HepG2 (cell line): Measurements from ENCODE around the gene SNX9. TPM values are rescaled to one million over a fixed set of nuclear protein-coding genes. Genes with fewer than 3 reads are reported as not detected.

Source experiments
- AGO2 ChIP-seq: fragments of 200-400 bp; formaldehyde crosslinking; optimal IDR thresholded peaks from 2 replicates; pipeline ENCODE3; 2017; ENCODE audit warnings: mild to moderate bottlenecking, low read depth, low read length, moderate library complexity
- ATRX ChIP-seq: sonication (generic); formaldehyde crosslinking; IDR thresholded peaks from 2 replicates; pipeline ENCODE4 v1.4.0; 2020; ENCODE audit warnings: missing genetic modification reagents, borderline replicate concordance
- BCLAF1 ChIP-seq: fragments of 450-650 bp; IDR thresholded peaks from 2 replicates; pipeline ENCODE4 v1.6.1; 2017; ENCODE audit warnings: mild to moderate bottlenecking
- GABPB1 ChIP-seq: IDR thresholded peaks from 2 replicates; pipeline ENCODE4 v1.6.1; 2016; ENCODE audit warnings: mild to moderate bottlenecking, missing genetic modification reagents, moderate library complexity, missing compliant biosample characterization
- HNRNPUL1 ChIP-seq: fragments of 200-400 bp; formaldehyde crosslinking; IDR thresholded peaks from 2 replicates; pipeline ENCODE4 v1.6.1; 2017; ENCODE audit warnings: low read depth, mild to moderate bottlenecking, low read length, moderate library complexity
- MXD3 ChIP-seq: IDR thresholded peaks from 2 replicates; pipeline ENCODE4 v1.6.1; 2016; ENCODE audit warnings: mild to moderate bottlenecking, missing biosample characterization, missing genetic modification reagents
- PREB ChIP-seq: sonication (generic); formaldehyde crosslinking; IDR thresholded peaks from 2 replicates; pipeline ENCODE4 v1.4.0; 2020; ENCODE audit warnings: missing genetic modification reagents
- RBM22 ChIP-seq: fragments of 200-400 bp; formaldehyde crosslinking; optimal IDR thresholded peaks from 2 replicates; pipeline ENCODE3; 2017; ENCODE audit warnings: mild to moderate bottlenecking, low read length, moderate library complexity
- SUZ12 ChIP-seq: fragments of 150-350 bp; IDR thresholded peaks from 2 replicates; pipeline ENCODE4 v1.6.1; 2014; ENCODE audit warnings: low read depth, low read length
- TCF7 ChIP-seq: sonication (generic); IDR thresholded peaks from 2 replicates; pipeline ENCODE4 v1.6.1; 2016; ENCODE audit warnings: antibody characterized with exemption, low read depth
- ZBTB4 ChIP-seq: sonication (generic); formaldehyde crosslinking; IDR thresholded peaks from 2 replicates; pipeline ENCODE4 v1.4.0; 2020; ENCODE audit warnings: missing genetic modification reagents, mild to moderate bottlenecking, borderline replicate concordance
- ZNF18 ChIP-seq: sonication (generic); formaldehyde crosslinking; IDR thresholded peaks from 2 replicates; pipeline ENCODE4 v1.8.0; 2022; ENCODE audit warnings: mild to moderate bottlenecking, missing genetic modification reagents; ENCODE audit not compliant: insufficient replicate concordance
- ZNF230 ChIP-seq: sonication (generic); formaldehyde crosslinking; IDR thresholded peaks from 2 replicates; pipeline ENCODE4 v1.4.0; 2020; ENCODE audit warnings: mild to moderate bottlenecking, missing genetic modification reagents
- ZNF557 ChIP-seq: sonication (generic); formaldehyde crosslinking; IDR thresholded peaks from 2 replicates; pipeline ENCODE4 v1.4.0; 2020; ENCODE audit warnings: missing genetic modification reagents
- ZNF841 ChIP-seq: sonication (generic); formaldehyde crosslinking; IDR thresholded peaks from 2 replicates; pipeline ENCODE4 v1.8.1; 2023; ENCODE audit warnings: missing genetic modification reagents, borderline replicate concordance
- ZSCAN30 ChIP-seq: sonication (generic); formaldehyde crosslinking; IDR thresholded peaks from 2 replicates; pipeline ENCODE4 v1.5.0; 2020; ENCODE audit warnings: mild to moderate bottlenecking, missing genetic modification reagents
- polyA plus RNA-seq, 8 experiments: library from polyadenylated mRNA; depleted of rRNA in 3 of 8; stranded (reverse) in 7 of 8; unstranded in 1 of 8; fragments of >200 nt; fragmentation: Illumina TruSeq in 4 of 8; extraction: Trizol in 4 of 8; gene quantifications; 2 replicates each; pipeline versions ENCODE4 v1.2.1 to v1.2.3, GENCODE V29; 2011 to 2016; ENCODE audit warnings: low read depth in 4 of 8, missing spikeins in 1 of 8, mixed read lengths in 1 of 8; ENCODE audit not compliant: insufficient read depth in 1 of 8
- total RNA-seq, 5 experiments: library from RNA; depleted of rRNA; stranded (reverse); fragments of >200 nt; fragmentation: Illumina TruSeq; extraction: Trizol; gene quantifications; 2 replicates each; pipeline ENCODE4 v1.2.3, GENCODE V29; 2016; ENCODE audit warnings: low read depth in 1 of 5

Gene SNX9
- total and polyA plus RNA-seq, 2 of the 13 experiments (the other 11 are each of a cell fraction or from before 2014, with no cell fraction given), result 21.9 to 36.0 TPM

GRCh38 chr6:157823528-157824370, 703 bp downstream of the SNX9 start (continued):
- TF ChIP-seq ZNF18 (peak; percentile 74), ZNF557 (CRISPR knock-in tag) (no peak), SUZ12 (no peak), PREB (0 out of 2 replicates have a peak, but pooled peaks have one; percentile 75), GABPB1 (CRISPR knock-in tag) (peak; percentile 41; the same call in 1 of the 2 replicates), ZSCAN30 (CRISPR knock-in tag) (no peak), HNRNPUL1 (no peak), ATRX (CRISPR knock-in tag) (no peak), ZBTB4 (CRISPR knock-in tag) (no peak), TCF7 (no peak), BCLAF1 (no peak), RBM22 (peak; percentile 42), MXD3 (no peak), ZNF841 (no peak), AGO2 (peak; percentile 77), ZNF230 (0 out of 2 replicates have a peak, but pooled peaks have one; percentile 12)
